Small intestine (tissue), 7 donors: ENCODE data around the gene UMAD1. TPM values are rescaled to one million over a fixed set of nuclear protein-coding genes. Genes with fewer than 3 reads are reported as not detected.

Experiments used
- DNase-seq, 2 donors: peaks; one replicate each; pipeline versions ENCODE4 v3.0.0 to v3.0.0-alpha.2; 2013
- FAIRE-seq: peaks from 2 replicates; lab custom pipeline; 2012; peaks lifted over from hg19 to GRCh38; lab: Jason Lieb, UNC
- H3K27ac ChIP-seq, 3 donors: one replicate each; pipeline ENCODE4 v1.5.1; 2013; ENCODE audit warnings: low read length in 2 of 3, mild to moderate bottlenecking in 2 of 3, control low read depth in 1 of 3, inconsistent platforms in 1 of 3, low read depth in 1 of 3, moderate library complexity in 1 of 3
- H3K27me3 ChIP-seq, 3 donors: one replicate each; pipeline ENCODE4 v1.6.1; 2013; ENCODE audit warnings: low read length in 3 of 3, inconsistent platforms in 1 of 3; ENCODE audit not compliant: control insufficient read depth in 3 of 3, insufficient read depth in 3 of 3
- H3K36me3 ChIP-seq, 3 donors: one replicate each; pipeline ENCODE4 v1.6.1; 2013; ENCODE audit warnings: low read length in 3 of 3, inconsistent platforms in 1 of 3, low read depth in 1 of 3, mild to moderate bottlenecking in 1 of 3, moderate library complexity in 1 of 3; ENCODE audit not compliant: control insufficient read depth in 3 of 3, insufficient read depth in 2 of 3
- H3K4me1 ChIP-seq, 3 donors: one replicate each; pipeline ENCODE4 v1.6.1; 2013; ENCODE audit warnings: low read length in 2 of 3, inconsistent platforms in 1 of 3, low read depth in 1 of 3, mild to moderate bottlenecking in 1 of 3, moderate library complexity in 1 of 3; ENCODE audit not compliant: control insufficient read depth in 3 of 3, insufficient read depth in 2 of 3
- H3K4me3 ChIP-seq, 3 donors: one replicate each; pipeline ENCODE4 v1.5.1; 2013; ENCODE audit warnings: low read length in 3 of 3, control low read depth in 1 of 3, inconsistent platforms in 1 of 3, low read depth in 1 of 3, mild to moderate bottlenecking in 1 of 3, moderate library complexity in 1 of 3
- H3K9me3 ChIP-seq, 2 donors: one replicate each; pipeline ENCODE4 v1.6.1; 2013; ENCODE audit warnings: low read depth in 1 of 2, low read length in 1 of 2; ENCODE audit not compliant: control insufficient read depth in 2 of 2, insufficient read depth in 1 of 2
- WGBS, 3 donors: extraction: QIAGEN DNeasy Blood & Tissue Kit; methylation state at CpG; one replicate each; pipeline ENCODE4 v1.1.7; 2013; 5-methylcytosine and 5-hydroxymethylcytosine counted together
- polyA plus RNA-seq, 4 donors: library from polyadenylated mRNA; stranded (reverse) in 3 of 4; unstranded in 1 of 4; fragments of 200-250 nt in 3 of 4; fragments of 120-200 nt in 1 of 4; gene quantifications; one replicate each; pipeline versions ENCODE4 v1.2.1 to v1.2.3, GENCODE V29; 2013
- donor health status: healthy with polysubstance abuse.
- donor health status: control.
- donor health status: control.
- donor health status: Bipolar disorder and iron deficiency.
- donor health status: healthy.

The UMAD1 gene
- polyA plus RNA-seq, 4 donors = 9.2 to 21.2 (median 20.0) TPM

GRCh38 chr7:7876419-7876818 is 235.9 kb downstream of the UMAD1 start:
- Histone ChIP-seq H3K4me3 (no peak overlapping the region), H3K27ac (no peak overlapping the region), H3K27me3 (no peaks in the 10 kb centered on the region), H3K4me1 (no peaks in the 10 kb centered on the region), H3K9me3 (no peaks in the 10 kb centered on the region), H3K36me3 (no peaks in the 10 kb centered on the region)
- DNase-seq (no peak), FAIRE-seq (no peak)
- 99 to 100% (median 100%) methylated on average over 1 of the region's 1 CpG for WGBS, 3 donors

GRCh38 chr7:7881581-7881980 is 241.0 kb downstream of the UMAD1 start:
- Histone ChIP-seq H3K9me3 (no peaks in the 10 kb centered on the region), H3K4me3 (no peak overlapping the region), H3K36me3 (no peaks in the 10 kb centered on the region), H3K4me1 (no peaks in the 10 kb centered on the region), H3K27me3 (no peaks in the 10 kb centered on the region), H3K27ac (no peak overlapping the region)
- FAIRE-seq (no peak), DNase-seq (no peak)
- 88 to 98% (median 88%) methylated on average over 6 of the region's 6 CpGs for WGBS, 3 donors

GRCh38 chr7:7882888-7883287 is 242.3 kb downstream of the UMAD1 start:
- DNase-seq (no peak), FAIRE-seq (no peak)
- Histone ChIP-seq H3K36me3 (no peaks in the 10 kb centered on the region), H3K27ac (no peak overlapping the region), H3K9me3 (no peaks in the 10 kb centered on the region), H3K4me1 (no peaks in the 10 kb centered on the region), H3K27me3 (no peaks in the 10 kb centered on the region), H3K4me3 (no peak overlapping the region)
- 96 to 99% (median 98%) methylated on average over 2 of the region's 2 CpGs for WGBS, 3 donors

GRCh38 chr7:7883394-7883793 is 242.8 kb downstream of the UMAD1 start:
- H3K36me3 ChIP-seq = no peaks in the 10 kb centered on the region
- no peaks in the 10 kb centered on the region for H3K4me1 ChIP-seq
- H3K27me3 ChIP-seq = no peaks in the 10 kb centered on the region
- no peaks in the 10 kb centered on the region for H3K9me3 ChIP-seq
- no peak overlapping the region for H3K4me3 ChIP-seq
- DNase-seq = no peak
- FAIRE-seq = no peak
- 82 to 90% (median 89%) methylated on average over 2 of the region's 2 CpGs for WGBS, 3 donors
- H3K27ac ChIP-seq = no peak overlapping the region

GRCh38 chr7:7884855-7885254 is 244.3 kb downstream of the UMAD1 start:
- no peaks in the 10 kb centered on the region for H3K9me3 ChIP-seq
- FAIRE-seq (no peak), DNase-seq (no peak)
- H3K36me3 ChIP-seq = no peaks in the 10 kb centered on the region
- 52 to 61% (median 57%) methylated on average over 3 of the region's 3 CpGs for WGBS, 3 donors
- no peaks in the 10 kb centered on the region for H3K4me1 ChIP-seq
- no peak overlapping the region for H3K27ac ChIP-seq
- H3K27me3 ChIP-seq = no peaks in the 10 kb centered on the region
- H3K4me3 ChIP-seq = no peak overlapping the region

- Histone ChIP-seq H3K27ac (no peak overlapping the region), H3K4me1 (no peaks in the 10 kb centered on the region), H3K27me3 (no peaks in the 10 kb centered on the region), H3K4me3 (no peak overlapping the region), H3K9me3 (no peaks in the 10 kb centered on the region), H3K36me3 (peaks cover 0 to under 1% (median 0%) of the 10 kb centered on the region in 3 donors)
- 94 to 95% (median 95%) methylated on average over 5 of the region's 5 CpGs for WGBS, 3 donors
- DNase-seq (no peak), FAIRE-seq (no peak)
These were observed 249.4 kb downstream of the UMAD1 start for GRCh38 chr7:7889791-7890568.

GRCh38 chr7:7895004-7895650 is 254.6 kb downstream of the UMAD1 start:
- WGBS, 3 donors = 82 to 91% (median 89%) methylated on average over 7 of the region's 7 CpGs
- Histone ChIP-seq H3K27ac (no peak overlapping the region), H3K4me3 (no peak overlapping the region), H3K9me3 (no peaks in the 10 kb centered on the region), H3K36me3 (peaks cover 0 to 2% (median 0%) of the 10 kb centered on the region in 3 donors), H3K27me3 (no peaks in the 10 kb centered on the region), H3K4me1 (no peaks in the 10 kb centered on the region)
- DNase-seq (no peak), FAIRE-seq (no peak)

- Histone ChIP-seq H3K27ac (no peak overlapping the region), H3K27me3 (no peaks in the 10 kb centered on the region), H3K4me3 (no peak overlapping the region), H3K4me1 (no peaks in the 10 kb centered on the region), H3K9me3 (no peaks in the 10 kb centered on the region), H3K36me3 (peaks cover 0 to 2% (median 0%) of the 10 kb centered on the region in 3 donors)
- 63 to 75% (median 69%) methylated on average over 4 of the region's 4 CpGs for WGBS, 3 donors
- FAIRE-seq (no peak), DNase-seq (peak in 1 of 2 donors; percentile 65)
These were observed 255.2 kb downstream of the UMAD1 start for GRCh38 chr7:7895754-7896153.
